Sigmoid colon (tissue), 7 donors: ENCODE results near the gene ATG2A. TPM values are rescaled to one million over a fixed set of nuclear protein-coding genes. Genes with fewer than 3 reads are reported as not detected.

Source experiments
- DNase-seq: peaks from one replicate; pipeline ENCODE4 v3.0.0-alpha.2; 2019
- H3K27ac ChIP-seq, 4 donors: fragments of 200-600 bp; sonication (generic); one replicate each; pipeline ENCODE4 v1.5.1; 2016 to 2019; ENCODE audit warnings: mild to moderate bottlenecking in 1 of 4
- H3K27me3 ChIP-seq, 3 donors: fragments of 200-600 bp; sonication (generic); one replicate each; pipeline ENCODE4 v1.5.1; 2019; ENCODE audit warnings: mild to moderate bottlenecking in 1 of 3
- H3K36me3 ChIP-seq, 4 donors: fragments of 200-600 bp; sonication (generic); one replicate each; pipeline ENCODE4 v1.5.1; 2016 to 2019
- H3K4me1 ChIP-seq, 4 donors: fragments of 200-600 bp; sonication (generic); one replicate each; pipeline ENCODE4 v1.5.1; 2017 to 2019
- H3K4me3 ChIP-seq, 4 donors: fragments of 200-600 bp; sonication (generic); one replicate each; pipeline ENCODE4 v1.5.1; 2017 to 2019; ENCODE audit warnings: mild to moderate bottlenecking in 2 of 4, moderate library complexity in 1 of 4
- H3K9me3 ChIP-seq, 4 donors: fragments of 200-600 bp in 3 of 4; sonication (generic) in 3 of 4; one replicate each; pipeline versions ENCODE4 v1.5.1 to v1.6.1; 2013 to 2019
- CTCF ChIP-seq, 4 experiments: fragments of 450-650 bp in 3 of 4; fragments of 200-600 bp in 1 of 4; IDR thresholded peaks; one replicate each; pipeline ENCODE4 v1.5.1; 2016 to 2019; ENCODE audit warnings: antibody characterized with exemption in 4 of 4, mild to moderate bottlenecking in 3 of 4, moderate library complexity in 2 of 4
- EP300 ChIP-seq, 4 donors: sonication (generic); formaldehyde crosslinking; IDR thresholded peaks; one replicate each; pipeline ENCODE4 v1.6.1; 2017; ENCODE audit warnings: antibody characterized with exemption in 4 of 4
- POLR2A ChIP-seq, 2 donors: fragments of 450-650 bp; IDR thresholded peaks; one replicate each; pipeline ENCODE4 v1.6.1; 2016; ENCODE audit warnings: antibody characterized with exemption in 2 of 2, mild to moderate bottlenecking in 2 of 2, moderate library complexity in 2 of 2
- POLR2AphosphoS5 ChIP-seq, 4 donors: sonication (generic); formaldehyde crosslinking; IDR thresholded peaks; one replicate each; pipeline ENCODE4 v1.6.1; 2017; ENCODE audit warnings: antibody characterized with exemption in 4 of 4
- WGBS, 2 donors: extraction: QIAGEN DNeasy Blood & Tissue Kit; methylation state at CpG; one replicate each; pipeline ENCODE4 v1.1.7; 2013; 5-methylcytosine and 5-hydroxymethylcytosine counted together
- intact Hi-C: fragments of 100-400 bp; cut with DNase I; formaldehyde crosslinking; loops from one replicate; pipeline ENCODE4 v1.15.1; 2023
- polyA plus RNA-seq, 3 donors: library from polyadenylated mRNA; stranded (reverse); fragments of 200-250 nt; gene quantifications; one replicate each; pipeline ENCODE4 v1.2.3, GENCODE V29; 2013
- total RNA-seq, 4 donors: library from RNA; depleted of rRNA; stranded (reverse); fragments of >200 nt; gene quantifications; one replicate each; pipeline ENCODE4 v1.1.0, GENCODE V29; 2016
- donor health status: healthy with polysubstance abuse.
- donor health status: Bipolar disorder and iron deficiency.
- donor health status: healthy.

ATG2A gene
- total and polyA plus RNA-seq, 7 donors, result 12.1 to 27.6 (median 14.5) TPM

- Histone ChIP-seq H3K9me3 (no peaks in the 10 kb centered on the region), H3K27me3 (no peaks in the 10 kb centered on the region), H3K4me1 (peaks cover 0 to 94% (median 92%) of the 10 kb centered on the region in 4 donors), H3K27ac (peak overlapping the region; percentile 94 to 97 (median 97)), H3K36me3 (peaks cover 5 to 25% (median 15%) of the 10 kb centered on the region in 4 donors), H3K4me3 (peak overlapping the region in 2 of 4 donors; percentile 7 to 9)
- DNase-seq, result no peak
- intact Hi-C loops, result no loop called here
- WGBS, 2 donors, result 64 to 65% methylated on average over 20 of the region's 20 CpGs
- TF ChIP-seq POLR2A (IDR thresholded peaks at IDR 0.05) (no peak), POLR2AphosphoS5 (IDR thresholded peaks at IDR 0.05) (peak in 2 of 4 donors; percentile 7 to 43)
Observed at GRCh38 chr11:64870893-64871466, 46.0 kb downstream of the ATG2A start.

GRCh38 chr11:64870176-64870892 is 46.7 kb downstream of the ATG2A start:
- peak overlapping the region in 2 of 4 donors; percentile 7 to 9 for H3K4me3 ChIP-seq
- H3K27ac ChIP-seq, result peak overlapping the region; percentile 94 to 97 (median 97)
- TF ChIP-seq POLR2AphosphoS5 (IDR thresholded peaks at IDR 0.05) (no peak), POLR2A (IDR thresholded peaks at IDR 0.05) (no peak), EP300 (IDR thresholded peaks at IDR 0.05) (no peak)
- H3K27me3 ChIP-seq, result no peaks in the 10 kb centered on the region
- peak; percentile 81 for DNase-seq
- H3K4me1 ChIP-seq, result peaks cover 0 to 94% (median 92%) of the 10 kb centered on the region in 4 donors
- H3K36me3 ChIP-seq, result peaks cover 5 to 25% (median 15%) of the 10 kb centered on the region in 4 donors
- 57 to 76% methylated on average over 19 of the region's 19 CpGs for WGBS, 2 donors
- H3K9me3 ChIP-seq, result no peaks in the 10 kb centered on the region
- intact Hi-C loops, result no loop called here

- no peaks in the 10 kb centered on the region for H3K9me3 ChIP-seq
- no peaks in the 10 kb centered on the region for H3K27me3 ChIP-seq
- H3K36me3 ChIP-seq, result peaks cover 5 to 25% (median 15%) of the 10 kb centered on the region in 4 donors
- WGBS, 2 donors, result 50 to 82% methylated on average over 9 of the region's 9 CpGs
- peak overlapping the region; percentile 94 to 97 (median 97) for H3K27ac ChIP-seq
- no peak for DNase-seq
- TF ChIP-seq POLR2AphosphoS5 (IDR thresholded peaks at IDR 0.05) (no peak), CTCF (IDR thresholded peaks at IDR 0.05) (peak in 1 of 4 experiments; percentile 17), POLR2A (IDR thresholded peaks at IDR 0.05) (no peak), EP300 (IDR thresholded peaks at IDR 0.05) (no peak)
- intact Hi-C loops, result no loop called here
- peaks cover 0 to 94% (median 92%) of the 10 kb centered on the region in 4 donors for H3K4me1 ChIP-seq
- peak overlapping the region in 1 of 4 donors; percentile 7 for H3K4me3 ChIP-seq
Observed at GRCh38 chr11:64869571-64870175, 47.3 kb downstream of the ATG2A start.

GRCh38 chr11:64868904-64869570 is 48.0 kb downstream of the ATG2A start:
- DNase-seq, result no peak
- Histone ChIP-seq H3K27me3 (no peaks in the 10 kb centered on the region), H3K4me1 (peaks cover 0 to 94% (median 93%) of the 10 kb centered on the region in 4 donors), H3K4me3 (no peak overlapping the region), H3K36me3 (peaks cover 5 to 25% (median 15%) of the 10 kb centered on the region in 4 donors), H3K9me3 (no peaks in the 10 kb centered on the region), H3K27ac (peak overlapping the region; percentile 94 to 97 (median 97))
- intact Hi-C loops, result no loop called here
- WGBS, 2 donors, result 57 to 78% methylated on average over 21 of the region's 21 CpGs
- TF ChIP-seq POLR2AphosphoS5 (IDR thresholded peaks at IDR 0.05) (peak in 2 of 4 donors; percentile 46 to 55), EP300 (IDR thresholded peaks at IDR 0.05) (peak in 1 of 4 donors; percentile 18), POLR2A (IDR thresholded peaks at IDR 0.05) (no peak), CTCF (IDR thresholded peaks at IDR 0.05) (no peak)

DNA sequence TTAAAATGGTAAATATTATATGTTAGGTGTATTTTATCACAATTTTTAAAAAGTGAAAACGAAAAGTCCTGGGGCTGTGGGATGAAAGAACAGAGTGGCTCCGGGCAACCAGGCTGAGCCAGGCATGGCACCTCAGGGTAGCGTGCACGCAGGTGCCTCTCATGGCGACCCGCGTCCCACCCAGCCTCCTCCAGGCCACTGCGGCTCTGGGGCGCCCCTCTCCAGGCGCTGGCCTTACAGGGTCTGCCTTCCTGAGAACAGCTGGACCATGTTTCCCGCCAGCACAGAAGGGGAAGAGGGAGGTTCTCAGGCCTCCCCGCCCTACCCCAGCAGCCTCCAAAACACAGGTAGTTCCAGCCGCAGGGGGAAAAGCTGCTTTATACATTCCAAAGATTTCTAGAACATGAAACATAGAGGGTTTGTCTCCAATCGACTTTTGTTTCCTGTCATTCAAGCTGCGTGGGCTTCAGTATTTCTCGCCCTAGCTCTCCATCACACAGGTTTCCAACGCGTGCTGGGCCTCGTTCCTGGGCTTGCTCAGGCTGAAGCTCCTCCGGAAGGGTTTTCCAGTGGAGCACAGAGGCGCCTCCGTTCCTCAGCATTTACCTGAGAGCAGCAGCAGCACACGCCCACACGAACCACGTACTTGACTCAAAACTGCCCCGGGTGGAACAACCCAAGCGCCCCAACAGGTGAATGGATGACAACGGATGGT is 49.1 kb downstream of the ATG2A start:
- Histone ChIP-seq H3K27ac (peak overlapping the region; percentile 94 to 97 (median 97)), H3K9me3 (no peaks in the 10 kb centered on the region), H3K27me3 (no peaks in the 10 kb centered on the region), H3K4me1 (peaks cover 0 to 98% (median 97%) of the 10 kb centered on the region in 4 donors), H3K4me3 (no peak overlapping the region), H3K36me3 (peaks cover 0 to 18% (median 7%) of the 10 kb centered on the region in 4 donors)
- intact Hi-C loops, result no loop called here
- DNase-seq, result no peak
- TF ChIP-seq EP300 (IDR thresholded peaks at IDR 0.05), result no peak
- TF ChIP-seq POLR2AphosphoS5 (IDR thresholded peaks at IDR 0.05), result no peak
- no peak for TF ChIP-seq POLR2A (IDR thresholded peaks at IDR 0.05)
- TF ChIP-seq CTCF (IDR thresholded peaks at IDR 0.05), result no peak
- WGBS, 2 donors, result 81 to 90% methylated on average over 28 of the region's 28 CpGs
